Neural cell (in vitro differentiated cells): Measurements from ENCODE around the gene MYO10. TPM values are rescaled to one million over a fixed set of nuclear protein-coding genes. Genes with fewer than 3 reads are reported as not detected.

Source experiments
- H2AFZ ChIP-seq: fragments of 200-600, 300-800 bp; sonication (generic), shearing (Covaris generic); 2 replicates; pipeline ENCODE4 v1.6.0; 2014; ENCODE audit warnings: low read depth, mild to moderate bottlenecking, antibody characterized with exemption, low read length, moderate library complexity
- H3F3A ChIP-seq: fragments of 200-600 bp; shearing (Covaris generic); 2 replicates; pipeline ENCODE4 v1.6.1; 2016; ENCODE audit warnings: mild to moderate bottlenecking, moderate library complexity, mixed read lengths, antibody characterized with exemption, low read length; ENCODE audit not compliant: insufficient read depth, poor library complexity, severe bottlenecking
- H3K27ac ChIP-seq: fragments of 200-600, 300-800 bp; sonication (generic), shearing (Covaris generic); 2 replicates; pipeline ENCODE4 v1.5.1; 2014; ENCODE audit warnings: mild to moderate bottlenecking, low read length, moderate library complexity
- H3K27me3 ChIP-seq: fragments of 300-800, 200-600 bp; sonication (generic), shearing (Covaris generic); 2 replicates; pipeline ENCODE4 v1.6.0; 2014; ENCODE audit warnings: mild to moderate bottlenecking, low read depth, low read length, moderate library complexity; ENCODE audit not compliant: insufficient read depth
- H3K36me3 ChIP-seq: fragments of 300-800, 200-600 bp; sonication (generic), shearing (Covaris generic); 2 replicates; pipeline ENCODE4 v1.5.1; 2014; ENCODE audit warnings: mild to moderate bottlenecking, antibody characterized with exemption, low read length, moderate library complexity; ENCODE audit not compliant: insufficient read depth
- H3K4me2 ChIP-seq: fragments of 300-800, 200-600 bp; sonication (generic), shearing (Covaris generic); 2 replicates; pipeline ENCODE4 v1.6.0; 2014; ENCODE audit warnings: mild to moderate bottlenecking, low read length
- H3K4me3 ChIP-seq: fragments of 300-800, 200-600 bp; sonication (generic), shearing (Covaris generic); 2 replicates; pipeline ENCODE4 v1.5.1; 2014; ENCODE audit warnings: mild to moderate bottlenecking, low read length, moderate library complexity
- H3K79me2 ChIP-seq: fragments of 200-600 bp; shearing (Covaris generic); replicated peaks from 2 replicates; pipeline ENCODE4 v1.6.0; 2014; ENCODE audit warnings: mild to moderate bottlenecking, low read length, moderate library complexity; ENCODE audit not compliant: insufficient read depth
- H3K9ac ChIP-seq: fragments of 300-800, 200-600 bp; sonication (generic), shearing (Covaris generic); 2 replicates; pipeline ENCODE4 v1.6.1; 2016; ENCODE audit warnings: mild to moderate bottlenecking, low read length, mixed read lengths
- H3K9me2 ChIP-seq: fragments of 200-600 bp; shearing (Covaris generic); 2 replicates; pipeline ENCODE4 v1.6.1; 2016; ENCODE audit warnings: mild to moderate bottlenecking, low read length, mixed read lengths; ENCODE audit not compliant: insufficient read depth
- H3K9me3 ChIP-seq: fragments of 200-600, 300-800 bp; sonication (generic), shearing (Covaris generic); 2 replicates; pipeline ENCODE4 v1.6.1; 2016; ENCODE audit warnings: mild to moderate bottlenecking, mixed run types, low read length, moderate library complexity, mixed read lengths
- H4K20me1 ChIP-seq: fragments of 200-600 bp; shearing (Covaris generic); 2 replicates; pipeline ENCODE4 v1.6.1; 2016; ENCODE audit warnings: mild to moderate bottlenecking, mixed run types; ENCODE audit not compliant: insufficient read depth
- EP300 ChIP-seq: fragments of 450-650 bp; conservative IDR thresholded peaks from 2 replicates; pipeline ENCODE4 v1.6.1; 2014; ENCODE audit warnings: antibody characterized with exemption, mild to moderate bottlenecking, moderate library complexity; ENCODE audit not compliant: poor library complexity, severe bottlenecking
- EZH2 ChIP-seq: fragments of 200-600, 300-800 bp; shearing (Covaris generic), sonication (generic); IDR thresholded peaks from 2 replicates; pipeline ENCODE4 v1.6.1; 2014; ENCODE audit warnings: antibody characterized with exemption, low read length, borderline replicate concordance, mild to moderate bottlenecking; ENCODE audit not compliant: insufficient read depth, poor library complexity, severe bottlenecking
- MXI1 ChIP-seq: fragments of 450-650 bp; conservative IDR thresholded peaks from 2 replicates; pipeline ENCODE4 v1.6.1; 2014; ENCODE audit warnings: antibody characterized with exemption, mild to moderate bottlenecking; ENCODE audit not compliant: poor library complexity, severe bottlenecking
- POLR2AphosphoS5 ChIP-seq: IDR thresholded peaks from 2 replicates; pipeline ENCODE4 v1.6.1; 2012
- RAD21 ChIP-seq: fragments of 450-650 bp; conservative IDR thresholded peaks from 2 replicates; pipeline ENCODE4 v1.6.1; 2014; ENCODE audit warnings: antibody characterized with exemption, mild to moderate bottlenecking, moderate library complexity
- REST ChIP-seq: IDR thresholded peaks from 2 replicates; pipeline ENCODE4 v1.6.1; 2012; ENCODE audit warnings: borderline replicate concordance
- SMC3 ChIP-seq: fragments of 450-650 bp; conservative IDR thresholded peaks from 2 replicates; pipeline ENCODE4 v1.6.1; 2014; ENCODE audit warnings: antibody characterized with exemption, mild to moderate bottlenecking, moderate library complexity; ENCODE audit not compliant: poor library complexity
- TAF1 ChIP-seq: IDR thresholded peaks from 2 replicates; pipeline ENCODE4 v1.6.1; 2012; ENCODE audit warnings: low read depth
- polyA plus RNA-seq: library from polyadenylated mRNA; depleted of rRNA; stranded (reverse); fragments of >200 nt; gene quantifications from 2 replicates; pipeline ENCODE4 v1.2.3, GENCODE V29; 2014
- TF ChIP-seq, protein P1 (sequence below): fragments of 450-650 bp; IDR thresholded peaks from 2 replicates; pipeline ENCODE4 v1.5.1; 2014; ENCODE audit warnings: antibody characterized with exemption, mild to moderate bottlenecking, moderate library complexity; ENCODE audit not compliant: poor library complexity, severe bottlenecking

MYO10 gene
- polyA plus RNA-seq, 1 donor from 2014 or later, result 3.2 TPM

- Histone ChIP-seq H3K4me2 (no peak overlapping the region), H3K9ac (no peak overlapping the region), H2AFZ (no peak overlapping the region), H3K27ac (no peak overlapping the region), H3K4me3 (no peak overlapping the region), H3K27me3 (no peaks in the 10 kb centered on the region), H3K9me3 (no peaks in the 10 kb centered on the region), H3K9me2 (no peaks in the 10 kb centered on the region), H3K36me3 (no peaks in the 10 kb centered on the region), H4K20me1 (no peaks in the 10 kb centered on the region), H3K79me2 (no peaks in the 10 kb centered on the region), H3F3A (no peaks in the 10 kb centered on the region)
- no peak for TF ChIP-seq TAF1
- no peak for TF ChIP-seq SMC3
Observed at GRCh38 chr5:16674750-16675149, 261.3 kb downstream of the MYO10 start.

DNA sequence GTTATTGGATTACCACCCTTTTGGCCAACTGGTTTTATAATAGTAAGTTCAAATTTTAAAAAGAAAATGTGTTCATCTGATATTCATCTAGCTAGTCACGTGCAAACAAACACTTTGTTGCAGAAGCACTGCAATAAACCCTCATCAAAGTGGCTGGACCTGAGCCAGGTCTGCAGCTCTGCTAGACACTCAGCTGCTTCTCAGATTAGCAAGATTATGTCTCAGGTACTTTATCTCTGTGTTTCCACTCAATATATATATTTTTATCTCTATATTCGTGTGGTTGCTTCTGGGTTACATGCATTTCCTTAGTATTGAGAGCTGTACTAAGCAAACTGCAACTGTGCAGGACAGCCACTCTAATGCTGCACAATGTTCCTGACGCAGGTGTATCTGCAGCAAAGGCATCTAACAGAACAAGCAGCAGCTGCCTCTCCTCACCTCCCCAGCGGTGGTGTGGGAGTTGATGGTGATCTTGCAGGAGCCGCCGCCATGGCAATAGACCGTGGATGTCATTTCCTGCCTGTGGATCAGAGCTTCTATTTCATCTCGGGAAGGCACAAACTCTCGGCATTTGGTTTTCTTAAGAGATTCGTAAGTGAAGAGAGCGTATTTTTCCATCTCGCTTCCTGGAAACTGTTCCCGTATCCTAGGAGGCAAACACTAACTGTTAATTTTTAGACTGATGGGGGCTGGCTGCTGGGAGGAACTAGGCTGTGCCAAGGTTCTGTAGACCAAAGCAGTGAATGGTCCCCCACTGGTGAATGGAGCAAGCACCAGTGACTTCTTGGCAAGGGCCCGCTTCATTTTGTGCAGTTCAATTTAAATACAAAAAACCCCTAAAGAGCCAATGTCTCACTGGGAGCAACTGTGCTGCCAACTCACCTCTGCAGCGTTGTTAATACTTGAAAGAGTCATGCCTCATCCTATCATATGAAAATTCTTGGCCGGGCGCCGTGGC, 262.6 kb downstream of the MYO10 start:
- Histone ChIP-seq H2AFZ (no peak overlapping the region), H3K9ac (no peak overlapping the region), H3K4me2 (no peak overlapping the region), H3K4me3 (no peak overlapping the region), H3K27me3 (no peaks in the 10 kb centered on the region), H3F3A (no peaks in the 10 kb centered on the region), H3K36me3 (no peaks in the 10 kb centered on the region), H3K27ac (no peak overlapping the region), H4K20me1 (no peaks in the 10 kb centered on the region), H3K79me2 (no peaks in the 10 kb centered on the region), H3K9me3 (no peaks in the 10 kb centered on the region), H3K9me2 (no peaks in the 10 kb centered on the region)
- TF ChIP-seq REST, result no peak
- TF ChIP-seq, protein P1, sequence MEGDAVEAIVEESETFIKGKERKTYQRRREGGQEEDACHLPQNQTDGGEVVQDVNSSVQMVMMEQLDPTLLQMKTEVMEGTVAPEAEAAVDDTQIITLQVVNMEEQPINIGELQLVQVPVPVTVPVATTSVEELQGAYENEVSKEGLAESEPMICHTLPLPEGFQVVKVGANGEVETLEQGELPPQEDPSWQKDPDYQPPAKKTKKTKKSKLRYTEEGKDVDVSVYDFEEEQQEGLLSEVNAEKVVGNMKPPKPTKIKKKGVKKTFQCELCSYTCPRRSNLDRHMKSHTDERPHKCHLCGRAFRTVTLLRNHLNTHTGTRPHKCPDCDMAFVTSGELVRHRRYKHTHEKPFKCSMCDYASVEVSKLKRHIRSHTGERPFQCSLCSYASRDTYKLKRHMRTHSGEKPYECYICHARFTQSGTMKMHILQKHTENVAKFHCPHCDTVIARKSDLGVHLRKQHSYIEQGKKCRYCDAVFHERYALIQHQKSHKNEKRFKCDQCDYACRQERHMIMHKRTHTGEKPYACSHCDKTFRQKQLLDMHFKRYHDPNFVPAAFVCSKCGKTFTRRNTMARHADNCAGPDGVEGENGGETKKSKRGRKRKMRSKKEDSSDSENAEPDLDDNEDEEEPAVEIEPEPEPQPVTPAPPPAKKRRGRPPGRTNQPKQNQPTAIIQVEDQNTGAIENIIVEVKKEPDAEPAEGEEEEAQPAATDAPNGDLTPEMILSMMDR, result no peak
- no peak for TF ChIP-seq SMC3
- TF ChIP-seq EZH2, result no peak
- TF ChIP-seq RAD21, result no peak
- TF ChIP-seq EP300, result no peak
- TF ChIP-seq MXI1, result no peak
- TF ChIP-seq POLR2AphosphoS5, result no peak
